ENCODE measurements around the gene SURF6. TPM values are rescaled to one million over a fixed set of nuclear protein-coding genes. Genes with fewer than 3 reads are reported as not detected.
"Not testable (repeated sequence)": the region's sequence is repeated elsewhere in the genome, so short reads cannot be mapped to it uniquely, and the experiment has no call there.

SURF6 gene
- total RNA-seq, 2 experiments from 2014 or later = 24.9 to 28.3 TPM

DNA sequence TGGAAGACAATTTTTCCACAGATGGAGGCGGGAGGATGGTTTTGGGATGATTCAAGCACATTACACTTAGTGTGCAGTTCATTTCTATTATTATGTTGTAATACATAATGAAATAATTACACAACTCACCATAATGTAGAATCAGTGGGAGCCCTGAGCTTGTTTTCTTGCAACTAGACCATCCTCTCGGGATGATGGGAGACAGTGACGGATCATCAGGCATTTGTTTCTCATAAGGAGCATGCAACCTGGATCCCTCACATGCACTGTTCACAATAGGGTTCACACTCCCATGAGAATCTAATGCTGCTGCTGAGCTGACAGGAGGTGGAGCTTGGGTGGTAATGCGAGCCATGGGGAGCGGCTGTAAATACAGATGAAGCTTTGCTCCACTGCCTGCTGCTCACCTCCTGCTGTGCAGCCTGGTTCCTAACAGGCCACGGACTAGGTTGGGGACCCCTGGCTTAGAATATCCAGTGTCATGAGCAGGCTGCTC is 41.8 kb upstream of the SURF6 start:
- ATAC-seq = no peak
- CTCF ChIA-PET = interaction anchor here (0.7 to 2.1 kb wide), 4 partner anchors 18 to 231 kb away, joined by 3 to 6 read pairs (median 4); no protein-coding TSS in a partner anchor

DNA sequence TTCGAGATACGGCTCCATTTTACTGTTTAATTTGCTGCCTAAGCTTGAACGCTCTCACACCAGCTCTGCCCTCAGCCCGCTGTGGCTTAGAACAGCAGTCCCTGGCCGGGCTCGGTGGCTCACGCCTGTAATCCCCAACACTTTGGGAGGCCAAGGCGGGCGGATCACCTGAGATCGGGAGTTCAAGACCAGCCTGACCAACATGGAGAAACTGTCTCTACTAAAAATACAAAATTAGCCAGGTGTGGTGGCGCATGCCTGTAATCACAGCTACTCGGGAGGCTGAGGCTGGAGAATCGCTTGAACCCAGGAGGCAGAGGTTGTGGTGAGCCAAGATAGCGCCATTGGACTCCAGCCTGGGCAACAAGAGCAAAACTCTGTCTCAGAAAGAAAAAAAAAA is 41.3 kb upstream of the SURF6 start:
- not testable (repeated sequence) for DNase-seq, H3K9me3 Mint-ChIP-seq, H3K27ac Mint-ChIP-seq, ATAC-seq, H3K27me3 Mint-ChIP-seq
- peak overlapping the region; percentile 54 for H3K4me3 Mint-ChIP-seq
- H3K4me1 Mint-ChIP-seq (ENCODE audit: low read depth) = peaks cover 21% of the 10 kb centered on the region
- ChIA-PET POLR2A (interaction anchor here (1.0 to 1.8 kb wide), 9 partner anchors 9 to 35 kb away, joined by 3 to 9 read pairs (median 4); partner anchors contain the start of genes MED22, RPL7A, SURF1 and SURF2), CTCF (interaction anchor here (0.7 to 2.1 kb wide), 7 partner anchors 17 to 233 kb away, joined by 3 to 6 read pairs (median 4); no protein-coding TSS in a partner anchor)
- peaks cover 26% of the 10 kb centered on the region for H3K36me3 Mint-ChIP-seq (ENCODE audit: low read depth)
- intact Hi-C loops (cut with micrococcal nuclease) = loop anchor here (10.0 kb wide), 1 partner anchor 108 kb away; no protein-coding TSS in a partner anchor

More for the DNA sequence above, 41.8 kb upstream of the SURF6 start:
- H3K9me3 Mint-ChIP-seq = no peaks in the 10 kb centered on the region
- H3K36me3 Mint-ChIP-seq (ENCODE audit: low read depth) = peaks cover 21% of the 10 kb centered on the region
- no peak for DNase-seq
- intact Hi-C loops (cut with micrococcal nuclease) = loop anchor here (10.0 kb wide), 1 partner anchor 107 kb away; no protein-coding TSS in a partner anchor
- peaks cover 16% of the 10 kb centered on the region for H3K4me1 Mint-ChIP-seq (ENCODE audit: low read depth)
- H3K27ac Mint-ChIP-seq = no peak overlapping the region
- no peak overlapping the region for H3K4me3 Mint-ChIP-seq
- POLR2A ChIA-PET = interaction anchor here (1.4 to 1.8 kb wide), 6 partner anchors 10 to 36 kb away, joined by 3 to 9 read pairs (median 4); partner anchors contain the start of genes MED22 and RPL7A
- TF ChIP-seq, protein P1, sequence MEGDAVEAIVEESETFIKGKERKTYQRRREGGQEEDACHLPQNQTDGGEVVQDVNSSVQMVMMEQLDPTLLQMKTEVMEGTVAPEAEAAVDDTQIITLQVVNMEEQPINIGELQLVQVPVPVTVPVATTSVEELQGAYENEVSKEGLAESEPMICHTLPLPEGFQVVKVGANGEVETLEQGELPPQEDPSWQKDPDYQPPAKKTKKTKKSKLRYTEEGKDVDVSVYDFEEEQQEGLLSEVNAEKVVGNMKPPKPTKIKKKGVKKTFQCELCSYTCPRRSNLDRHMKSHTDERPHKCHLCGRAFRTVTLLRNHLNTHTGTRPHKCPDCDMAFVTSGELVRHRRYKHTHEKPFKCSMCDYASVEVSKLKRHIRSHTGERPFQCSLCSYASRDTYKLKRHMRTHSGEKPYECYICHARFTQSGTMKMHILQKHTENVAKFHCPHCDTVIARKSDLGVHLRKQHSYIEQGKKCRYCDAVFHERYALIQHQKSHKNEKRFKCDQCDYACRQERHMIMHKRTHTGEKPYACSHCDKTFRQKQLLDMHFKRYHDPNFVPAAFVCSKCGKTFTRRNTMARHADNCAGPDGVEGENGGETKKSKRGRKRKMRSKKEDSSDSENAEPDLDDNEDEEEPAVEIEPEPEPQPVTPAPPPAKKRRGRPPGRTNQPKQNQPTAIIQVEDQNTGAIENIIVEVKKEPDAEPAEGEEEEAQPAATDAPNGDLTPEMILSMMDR (IDR thresholded peaks at IDR 0.05) = no peak
- no peaks in the 10 kb centered on the region for H3K27me3 Mint-ChIP-seq

DNA sequence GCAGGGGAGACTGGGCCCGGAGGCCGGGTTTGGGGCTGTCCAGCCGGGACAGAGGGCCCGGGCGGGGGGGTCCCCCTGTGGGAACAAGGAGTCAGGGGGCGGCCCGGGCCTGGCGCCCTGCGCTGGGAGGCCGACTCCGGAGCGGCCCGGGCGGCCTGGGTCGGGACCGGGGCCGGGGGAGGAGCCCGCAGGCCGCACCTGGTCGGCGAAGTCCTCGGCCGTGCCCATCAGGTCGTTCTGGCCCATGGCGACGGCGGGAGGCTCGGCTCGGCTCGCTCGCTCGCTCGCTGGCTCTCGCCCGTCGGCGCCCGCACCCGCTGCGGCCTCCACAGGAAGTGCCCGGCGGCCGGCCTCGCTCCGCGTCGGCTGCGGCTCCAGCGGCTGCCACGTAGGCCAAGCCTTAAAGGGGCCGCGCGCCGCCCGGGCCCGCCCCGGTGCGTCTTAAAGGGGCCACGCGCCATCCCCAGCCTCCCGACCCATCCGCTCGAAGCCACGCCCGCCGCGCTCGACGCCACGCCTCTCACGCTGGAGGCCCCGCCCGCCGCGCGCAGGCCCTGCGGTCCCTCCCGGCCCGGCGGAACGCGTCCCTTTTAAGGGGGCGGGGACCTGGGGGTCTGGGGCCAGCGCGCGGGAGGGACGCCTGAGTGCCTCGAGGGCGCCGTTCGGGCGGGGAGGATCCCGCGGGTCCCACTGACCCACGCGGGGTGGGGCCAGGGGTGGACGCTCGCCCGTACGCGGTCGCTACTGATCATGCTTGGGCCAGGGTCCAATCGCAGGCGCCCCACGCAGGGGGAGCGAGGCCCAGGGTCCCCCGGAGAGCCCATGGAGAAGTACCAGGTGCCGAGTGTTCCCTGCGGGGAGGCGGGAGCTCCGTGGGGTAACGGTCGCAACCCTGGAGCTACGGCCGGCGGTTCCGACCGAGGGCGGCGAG is 40.0 kb upstream of the SURF6 start, which contains the start of the genes STKLD1 and SURF4:
Gene STKLD1, plus strand, starts transcription at position 643 of the 931 bp plus-strand sequence. Its CDS starts 108 bp downstream, at position 751.
Gene SURF4, minus strand, starts transcription at position 337 of the 931 bp plus-strand sequence. Its CDS starts 91 bp downstream, at position 246.
- POLR2A ChIA-PET = interaction anchor here (0.7 to 28.8 kb wide), 15 partner anchors 9 to 226 kb away, joined by 3 to 872 read pairs (median 4); partner anchors contain the start of genes MED22, RPL7A, SURF1 and SURF2
- H3K4me1 Mint-ChIP-seq (ENCODE audit: low read depth) = peaks cover 34% of the 10 kb centered on the region
- TF ChIP-seq, protein P1 (IDR thresholded peaks at IDR 0.05) = no peak
- ATAC-seq = peak; percentile 73
- H3K4me3 Mint-ChIP-seq = peak within 1 kb of the TSS; percentile 99
- H3K27ac Mint-ChIP-seq = peak within 1 kb of the TSS; percentile 98
- intact Hi-C loops (cut with micrococcal nuclease) = loop anchor here (10.0 kb wide), 1 partner anchor 109 kb away; no protein-coding TSS in a partner anchor
- CTCF ChIA-PET = interaction anchor here (0.9 to 2.9 kb wide), 8 partner anchors 17 to 232 kb away, joined by 3 to 15 read pairs (median 4); no protein-coding TSS in a partner anchor
- no peaks in the 10 kb centered on the region for H3K27me3 Mint-ChIP-seq
- H3K9me3 Mint-ChIP-seq = no peaks in the 10 kb centered on the region
- H3K36me3 Mint-ChIP-seq (ENCODE audit: low read depth) = peaks cover 37% of the 10 kb centered on the region
- DNase-seq = peak; percentile 96

DNA sequence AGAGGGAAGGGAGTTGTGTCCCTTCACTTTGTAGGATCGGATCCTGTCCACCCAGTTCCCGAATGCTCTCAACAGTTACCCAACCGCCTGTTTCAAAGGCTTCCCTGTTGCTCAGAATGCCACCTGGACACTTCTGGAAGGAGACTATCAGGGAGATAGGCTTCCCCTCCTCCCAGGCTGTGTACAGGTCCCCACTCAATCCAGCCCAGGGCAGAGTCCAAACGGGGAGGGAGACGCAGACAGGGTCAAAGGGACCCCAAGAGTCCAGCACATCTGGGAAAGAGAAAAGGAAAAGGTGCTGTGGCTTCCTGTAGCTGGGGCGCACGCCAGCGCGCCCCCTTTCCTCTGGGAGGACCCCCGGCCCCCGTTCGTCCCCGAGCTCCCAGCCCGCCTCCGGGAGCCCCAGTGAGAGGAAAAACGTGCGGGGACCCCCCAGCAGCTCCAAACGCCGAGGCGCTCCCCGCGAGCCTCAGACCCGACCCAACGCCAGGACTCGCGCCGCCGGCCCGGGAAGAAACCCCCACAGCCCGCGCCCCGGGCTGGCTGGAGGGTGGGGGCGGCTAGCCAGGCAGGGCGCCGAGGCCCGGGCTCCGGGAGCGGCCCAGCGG is 39.2 kb upstream of the SURF6 start:
- TF ChIP-seq, protein P1 (IDR thresholded peaks at IDR 0.05) = no peak
- Mint-ChIP-seq H3K9me3 (no peaks in the 10 kb centered on the region), H3K4me3 (peak overlapping the region; percentile 99), H3K36me3 (ENCODE audit: low read depth) (peaks cover 45% of the 10 kb centered on the region), H3K27ac (peak overlapping the region; percentile 98), H3K4me1 (ENCODE audit: low read depth) (peaks cover 41% of the 10 kb centered on the region), H3K27me3 (no peaks in the 10 kb centered on the region)
- ChIA-PET POLR2A (interaction anchor here (0.9 to 28.8 kb wide), 9 partner anchors 10 to 42 kb away, joined by 3 to 872 read pairs (median 6); partner anchors contain the start of genes MED22, RPL7A, SURF1 and SURF2), CTCF (interaction anchor here (1.2 to 2.9 kb wide), 3 partner anchors 16 to 26 kb away, joined by 7 to 15 read pairs (median 11); partner anchors contain the start of genes MED22 and RPL7A)
- ATAC-seq (no peak), DNase-seq (peak; percentile 32)
- intact Hi-C loops (cut with micrococcal nuclease) = loop anchor here (10.0 kb wide), 1 partner anchor 110 kb away; no protein-coding TSS in a partner anchor

All from activated CD8-positive, alpha-beta T cell treated with anti-CD3 and anti-CD28 coated beads for 36 hours (primary cell).